A549 (cell line): Measurements from ENCODE around the gene BPGM. TPM values are rescaled to one million over a fixed set of nuclear protein-coding genes. Genes with fewer than 3 reads are reported as not detected.
A peak's percentile ranks its signal among the peaks of the same experiment; 100 is the strongest.

ENCODE experiments used
- ATAC-seq, 2 experiments: fragments of 200-7000 bp in 1 of 2; fragments of >200 bp in 1 of 2; cut with Nextera tagmentation in 1 of 2; cut with Tn5 transposase in 1 of 2; 3 replicates each; pipeline versions ENCODE4 v1.8.0 to v1.9.1; 2018 to 2020; ENCODE audit warnings: mild to moderate bottlenecking in 1 of 2, moderate library complexity in 1 of 2
- CTCF ChIA-PET: fragments of 300-600 bp; sonication (Branson Sonifier 250); formaldehyde crosslinking; extraction: SDS; loops from one replicate; lab custom pipeline; 2021; ENCODE audit warnings: antibody characterized with exemption, inconsistent platforms; lab: Yijun Ruan, JAX
- POLR2A ChIA-PET: fragments of 350-600 bp; formaldehyde crosslinking; extraction: SDS; loops from one replicate; lab custom pipeline; 2021; ENCODE audit warnings: antibody characterized with exemption, inconsistent platforms; lab: Yijun Ruan, JAX
- DNase-seq, 2 experiments: peaks; one replicate each; pipeline versions ENCODE4 v3.0.0 to v3.0.0-alpha.2; 2011 to 2016; ENCODE audit warnings: low read depth in 1 of 2, low spot score in 1 of 2
- FAIRE-seq: peaks from 2 replicates; lab custom pipeline; 2011; peaks lifted over from hg19 to GRCh38; lab: Jason Lieb, UNC
- H3K27ac ChIP-seq, 2 experiments: fragments of >200 bp; sonication (Bioruptor Twin); formaldehyde crosslinking; 3 replicates each; pipeline ENCODE4 v1.5.1; 2016 to 2017
- H3K4me1 ChIP-seq: fragments of >200 bp; sonication (Bioruptor Twin); formaldehyde crosslinking; 3 replicates; pipeline ENCODE4 v1.6.1; 2016
- H3K4me2 ChIP-seq: fragments of >200 bp; sonication (Bioruptor Twin); formaldehyde crosslinking; 3 replicates; pipeline ENCODE4 v1.6.1; 2016
- H3K4me3 ChIP-seq: fragments of >200 bp; sonication (Bioruptor Twin); formaldehyde crosslinking; 3 replicates; pipeline ENCODE4 v1.5.1; 2016
- H3K9me3 ChIP-seq: fragments of >200 bp; sonication (Bioruptor Twin); formaldehyde crosslinking; 3 replicates; pipeline ENCODE4 v1.6.1; 2016
- ATOH8 ChIP-seq: fragments of 250-450 bp; sonication (Bioruptor Pico); IDR thresholded peaks from 2 replicates; pipeline ENCODE4 v1.5.0; 2020; ENCODE audit warnings: low read depth, mild to moderate bottlenecking, moderate library complexity
- CBX2 ChIP-seq: fragments of 200-600 bp; sonication (generic); IDR thresholded peaks from 2 replicates; pipeline ENCODE4 v1.6.1; 2016; ENCODE audit warnings: low read depth, mild to moderate bottlenecking, borderline replicate concordance
- CBX8 ChIP-seq: fragments of 200-600 bp; sonication (generic); IDR thresholded peaks from 2 replicates; pipeline ENCODE4 v1.6.1; 2016
- CEBPB ChIP-seq, 2 experiments: fragments of >200 bp in 1 of 2; sonication (Bioruptor Twin) in 1 of 2; formaldehyde crosslinking in 1 of 2; IDR thresholded peaks; 2 replicates each; pipeline ENCODE4 v1.6.1; 2012 to 2016
- EHF ChIP-seq: fragments of 250-450 bp; sonication (Bioruptor Pico); IDR thresholded peaks from 2 replicates; pipeline ENCODE4 v1.5.0; 2020; ENCODE audit warnings: mild to moderate bottlenecking
- ELK1 ChIP-seq: fragments of 150-350 bp; IDR thresholded peaks from 2 replicates; pipeline ENCODE4 v1.6.1; 2014; ENCODE audit warnings: low read depth, mild to moderate bottlenecking, low read length
- HDAC2 ChIP-seq: fragments of 200-600 bp; sonication (generic); IDR thresholded peaks from 2 replicates; pipeline ENCODE4 v1.6.1; 2016
- HOXA7 ChIP-seq: fragments of 250-450 bp; sonication (Bioruptor Pico); IDR thresholded peaks from 2 replicates; pipeline ENCODE4 v1.5.0; 2020; ENCODE audit warnings: mild to moderate bottlenecking, moderate library complexity
- MAX ChIP-seq: IDR thresholded peaks from 2 replicates; pipeline ENCODE4 v1.6.1; 2012
- POLR2AphosphoS2 ChIP-seq: conservative IDR thresholded peaks from 2 replicates; pipeline ENCODE4 v1.6.1; 2012; ENCODE audit warnings: low read length, improper control_type of control experiment, inconsistent platforms
- RAD21 ChIP-seq, 2 experiments: fragments of >200 bp in 1 of 2; sonication (Bioruptor Twin) in 1 of 2; formaldehyde crosslinking in 1 of 2; IDR thresholded peaks in 1 of 2; conservative IDR thresholded peaks in 1 of 2; 2 replicates in 1 of 2; 3 replicates in 1 of 2; pipeline ENCODE4 v1.6.1; 2012 to 2018; ENCODE audit warnings: inconsistent platforms in 1 of 2
- TP53 ChIP-seq: fragments of 250-450 bp; sonication (Bioruptor Pico); IDR thresholded peaks from 2 replicates; pipeline ENCODE4 v1.5.0; 2021; ENCODE audit warnings: mild to moderate bottlenecking, moderate library complexity
- WGBS: methylation state at CpG from one replicate; pipeline ENCODE4 v1.1.6; 2017; ENCODE audit errors: missing lambda C conversion rate; 5-methylcytosine and 5-hydroxymethylcytosine counted together
- polyA plus RNA-seq, 4 experiments: library from polyadenylated mRNA; depleted of rRNA in 3 of 4; stranded (reverse); fragments of >200 nt; fragmentation: RNase III in 1 of 4; extraction: RNeasy Plus Mini Kit Qiagen cat#74134 plus additional on column Dnase treatment in 1 of 4; gene quantifications; 2 replicates in 3 of 4; 3 replicates in 1 of 4; pipeline ENCODE4 v1.2.3, GENCODE V29; 2011 to 2017
- TF ChIP-seq, protein P1 (sequence below): fragments of 200-600 bp; sonication (generic); IDR thresholded peaks from 2 replicates; pipeline ENCODE4 v1.6.1; 2016; ENCODE audit warnings: antibody characterized with exemption, mild to moderate bottlenecking, moderate library complexity
- TF ChIP-seq, protein P2 (sequence below): IDR thresholded peaks from 2 replicates; pipeline ENCODE4 v1.6.1; 2012; ENCODE audit warnings: low read depth, borderline replicate concordance
- TF ChIP-seq, protein P3 (sequence below): IDR thresholded peaks from 2 replicates; pipeline ENCODE4 v1.6.1; 2012

Gene BPGM
- polyA plus RNA-seq, 2 of the 4 experiments (the other 2 are of a cell fraction) = 19.4 to 28.3 TPM

DNA sequence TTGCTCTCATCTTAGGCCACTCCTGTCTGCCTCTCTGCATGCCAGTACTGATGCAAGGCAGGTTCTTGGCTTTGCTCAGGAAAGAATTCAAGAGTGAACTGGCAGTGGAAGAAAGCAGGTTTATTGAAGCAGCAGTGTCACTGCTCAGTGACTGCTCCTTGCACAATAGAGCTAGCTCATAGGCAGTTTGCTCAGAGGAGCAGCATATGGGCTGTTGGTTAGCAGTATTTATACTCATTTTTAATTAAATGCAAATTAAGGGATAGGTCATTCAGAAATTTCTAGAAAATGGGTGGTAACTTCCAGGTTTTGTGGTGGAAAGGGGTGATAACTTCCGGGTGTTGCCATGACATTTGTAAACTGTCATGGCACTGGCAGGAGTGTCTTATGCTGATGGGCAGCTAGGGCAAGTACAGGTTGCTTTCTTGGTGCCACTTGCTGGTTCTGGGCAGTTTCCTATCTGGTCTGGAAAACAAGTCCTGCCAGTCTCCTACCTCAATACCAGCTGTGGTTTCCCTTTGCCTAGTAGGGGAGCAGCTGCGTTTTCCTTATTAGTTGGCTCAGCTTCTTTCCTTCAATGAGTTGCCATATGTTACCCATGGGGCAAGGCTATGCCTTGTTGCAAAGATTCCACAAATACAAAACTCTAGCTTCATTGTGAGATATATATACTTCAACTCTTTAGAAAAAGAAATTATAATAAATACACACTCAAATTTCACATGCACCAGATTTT lies 68.0 kb downstream of the BPGM start:
- POLR2A ChIA-PET = no interaction called here

DNA sequence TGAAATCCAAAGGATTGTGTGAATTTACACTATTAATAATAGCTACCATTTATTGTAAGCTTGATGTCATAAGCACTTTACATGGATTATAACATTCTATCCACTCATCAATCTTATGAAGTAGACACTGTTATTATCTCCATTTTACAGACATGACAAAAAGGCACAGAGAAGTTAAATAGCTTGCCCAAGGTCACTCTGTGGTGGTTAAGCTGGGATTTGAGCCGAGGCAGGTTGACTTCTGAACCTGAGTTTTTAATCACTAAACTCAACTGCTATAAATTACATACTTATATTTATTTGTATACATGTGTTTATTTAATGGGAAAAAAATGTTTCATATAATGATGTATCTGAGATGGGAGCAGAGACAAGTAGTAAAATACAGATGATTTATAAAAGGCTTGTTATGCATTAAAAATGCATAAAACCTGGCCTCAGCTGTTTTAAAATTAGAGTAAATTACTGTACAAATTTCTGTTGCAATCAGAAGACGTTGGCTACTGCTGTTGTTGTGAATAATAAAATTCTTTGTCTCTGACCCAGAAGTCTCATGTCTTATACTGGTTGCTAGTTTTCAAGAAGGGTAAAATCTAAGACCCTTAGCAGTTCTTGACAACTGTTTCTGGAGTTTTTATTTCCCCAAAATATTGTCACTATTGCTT lies 71.7 kb downstream of the BPGM start:
- no peak for DNase-seq
- H3K4me3 ChIP-seq = no peak overlapping the region
- H3K9me3 ChIP-seq = no peaks in the 10 kb centered on the region
- WGBS = 27% methylated on average over 2 of the region's 2 CpGs
- no peak for ATAC-seq
- no peaks in the 10 kb centered on the region for H3K4me1 ChIP-seq
- ChIA-PET CTCF (interaction anchor here (1.0 to 1.5 kb wide), 2 partner anchors 9 to 236 kb away, joined by 4 to 7 read pairs; no protein-coding TSS in a partner anchor), POLR2A (no interaction called here)
- FAIRE-seq = no peak
- H3K27ac ChIP-seq = no peak overlapping the region
- no peak for TF ChIP-seq MAX
- TF ChIP-seq ELK1 = no peak
- TF ChIP-seq CBX2 = no peak
- TF ChIP-seq, protein P1, sequence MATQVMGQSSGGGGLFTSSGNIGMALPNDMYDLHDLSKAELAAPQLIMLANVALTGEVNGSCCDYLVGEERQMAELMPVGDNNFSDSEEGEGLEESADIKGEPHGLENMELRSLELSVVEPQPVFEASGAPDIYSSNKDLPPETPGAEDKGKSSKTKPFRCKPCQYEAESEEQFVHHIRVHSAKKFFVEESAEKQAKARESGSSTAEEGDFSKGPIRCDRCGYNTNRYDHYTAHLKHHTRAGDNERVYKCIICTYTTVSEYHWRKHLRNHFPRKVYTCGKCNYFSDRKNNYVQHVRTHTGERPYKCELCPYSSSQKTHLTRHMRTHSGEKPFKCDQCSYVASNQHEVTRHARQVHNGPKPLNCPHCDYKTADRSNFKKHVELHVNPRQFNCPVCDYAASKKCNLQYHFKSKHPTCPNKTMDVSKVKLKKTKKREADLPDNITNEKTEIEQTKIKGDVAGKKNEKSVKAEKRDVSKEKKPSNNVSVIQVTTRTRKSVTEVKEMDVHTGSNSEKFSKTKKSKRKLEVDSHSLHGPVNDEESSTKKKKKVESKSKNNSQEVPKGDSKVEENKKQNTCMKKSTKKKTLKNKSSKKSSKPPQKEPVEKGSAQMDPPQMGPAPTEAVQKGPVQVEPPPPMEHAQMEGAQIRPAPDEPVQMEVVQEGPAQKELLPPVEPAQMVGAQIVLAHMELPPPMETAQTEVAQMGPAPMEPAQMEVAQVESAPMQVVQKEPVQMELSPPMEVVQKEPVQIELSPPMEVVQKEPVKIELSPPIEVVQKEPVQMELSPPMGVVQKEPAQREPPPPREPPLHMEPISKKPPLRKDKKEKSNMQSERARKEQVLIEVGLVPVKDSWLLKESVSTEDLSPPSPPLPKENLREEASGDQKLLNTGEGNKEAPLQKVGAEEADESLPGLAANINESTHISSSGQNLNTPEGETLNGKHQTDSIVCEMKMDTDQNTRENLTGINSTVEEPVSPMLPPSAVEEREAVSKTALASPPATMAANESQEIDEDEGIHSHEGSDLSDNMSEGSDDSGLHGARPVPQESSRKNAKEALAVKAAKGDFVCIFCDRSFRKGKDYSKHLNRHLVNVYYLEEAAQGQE = no peak
- TF ChIP-seq HOXA7 (CRISPR knock-in tag) = no peak
- TF ChIP-seq EHF = no peak
- TF ChIP-seq, protein P2, sequence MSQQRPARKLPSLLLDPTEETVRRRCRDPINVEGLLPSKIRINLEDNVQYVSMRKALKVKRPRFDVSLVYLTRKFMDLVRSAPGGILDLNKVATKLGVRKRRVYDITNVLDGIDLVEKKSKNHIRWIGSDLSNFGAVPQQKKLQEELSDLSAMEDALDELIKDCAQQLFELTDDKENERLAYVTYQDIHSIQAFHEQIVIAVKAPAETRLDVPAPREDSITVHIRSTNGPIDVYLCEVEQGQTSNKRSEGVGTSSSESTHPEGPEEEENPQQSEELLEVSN = no peak
- H3K4me2 ChIP-seq = no peak overlapping the region

More for the DNA sequence above, 68.0 kb downstream of the BPGM start:
- Histone ChIP-seq H3K4me1 (no peaks in the 10 kb centered on the region), H3K9me3 (no peaks in the 10 kb centered on the region), H3K4me2 (no peak overlapping the region), H3K4me3 (no peak overlapping the region), H3K27ac (no peak overlapping the region)
- FAIRE-seq = peak; percentile 7
- ATAC-seq = no peak
- 79% methylated on average over 2 of the region's 2 CpGs for WGBS
- CTCF ChIA-PET = interaction anchor here (3.1 kb wide), 1 partner anchor 10 kb away, joined by 12 read pairs; no protein-coding TSS in a partner anchor
- no peak for DNase-seq
- TF ChIP-seq HDAC2 (no peak), RAD21 (conservative IDR thresholded peaks at IDR 0.05 in 1 of 2, IDR thresholded peaks at IDR 0.05 in 1 of 2) (no peak), POLR2AphosphoS2 (no peak), CBX8 (no peak), TP53 (CRISPR knock-in tag) (no peak), CEBPB (IDR thresholded peaks at IDR 0.05) (no peak), ATOH8 (CRISPR knock-in tag) (no peak), EHF (no peak)
- TF ChIP-seq, protein P3, sequence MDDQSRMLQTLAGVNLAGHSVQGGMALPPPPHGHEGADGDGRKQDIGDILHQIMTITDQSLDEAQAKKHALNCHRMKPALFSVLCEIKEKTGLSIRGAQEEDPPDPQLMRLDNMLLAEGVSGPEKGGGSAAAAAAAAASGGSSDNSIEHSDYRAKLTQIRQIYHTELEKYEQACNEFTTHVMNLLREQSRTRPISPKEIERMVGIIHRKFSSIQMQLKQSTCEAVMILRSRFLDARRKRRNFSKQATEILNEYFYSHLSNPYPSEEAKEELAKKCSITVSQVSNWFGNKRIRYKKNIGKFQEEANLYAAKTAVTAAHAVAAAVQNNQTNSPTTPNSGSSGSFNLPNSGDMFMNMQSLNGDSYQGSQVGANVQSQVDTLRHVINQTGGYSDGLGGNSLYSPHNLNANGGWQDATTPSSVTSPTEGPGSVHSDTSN = no peak
